H1 (cell line): ENCODE results near the gene ABHD10. TPM values are rescaled to one million over a fixed set of nuclear protein-coding genes. Genes with fewer than 3 reads are reported as not detected.
A peak's percentile ranks its signal among the peaks of the same experiment; 100 is the strongest.

Experiments
- CTCF ChIA-PET: fragments of 300-600 bp; sonication (Branson Sonifier 250); formaldehyde crosslinking; loops from one replicate; lab custom pipeline; 2021; ENCODE audit not compliant: partially characterized antibody; lab: Charles Lee
- POLR2A ChIA-PET: fragments of 300-600 bp; sonication (Branson Sonifier 250); formaldehyde crosslinking; loops from one replicate; lab custom pipeline; 2021; ENCODE audit warnings: inconsistent platforms; ENCODE audit not compliant: partially characterized antibody; lab: Charles Lee
- DNase-seq, 2 experiments: peaks; one replicate each; pipeline versions ENCODE4 v3.0.0 to v3.0.0-alpha.2; 2010 to 2022; ENCODE audit warnings: low spot score in 2 of 2, low read depth in 1 of 2, mixed read lengths in 1 of 2
- FAIRE-seq: peaks from 2 replicates; lab custom pipeline; 2011; peaks lifted over from hg19 to GRCh38; lab: Jason Lieb, UNC
- H2AFZ ChIP-seq: 2 replicates; pipeline ENCODE4 v1.8.1; 2012; ENCODE audit warnings: low read length, inconsistent platforms
- H2AK5ac ChIP-seq: 2 replicates; pipeline ENCODE4 v1.6.1; 2013; ENCODE audit warnings: low read depth, low read length
- H2BK120ac ChIP-seq: replicated peaks from 2 replicates; pipeline ENCODE3; 2013; ENCODE audit warnings: low read depth, low read length, inconsistent platforms
- H2BK12ac ChIP-seq: 2 replicates; pipeline ENCODE4 v1.6.1; 2013; ENCODE audit warnings: low read depth, low read length
- H2BK15ac ChIP-seq: 2 replicates; pipeline ENCODE4 v1.6.1; 2013; ENCODE audit warnings: low read length
- H2BK20ac ChIP-seq: 2 replicates; pipeline ENCODE4 v1.6.1; 2013; ENCODE audit warnings: low read length
- H2BK5ac ChIP-seq: 2 replicates; pipeline ENCODE4 v1.6.1; 2013; ENCODE audit warnings: low read depth, low read length
- H3K14ac ChIP-seq: 2 replicates; pipeline ENCODE4 v1.6.1; 2013; ENCODE audit warnings: inconsistent platforms; ENCODE audit not compliant: insufficient read length
- H3K18ac ChIP-seq: 2 replicates; pipeline ENCODE4 v1.6.1; 2013; ENCODE audit warnings: low read length; ENCODE audit errors: extremely low read depth
- H3K23ac ChIP-seq: 2 replicates; pipeline ENCODE4 v1.6.1; 2013; ENCODE audit warnings: inconsistent platforms; ENCODE audit not compliant: insufficient read length
- H3K23me2 ChIP-seq: 2 replicates; pipeline ENCODE4 v1.6.1; 2013; ENCODE audit warnings: low read depth, low read length
- H3K27ac ChIP-seq: 2 replicates; pipeline ENCODE4 v1.6.1; 2011; ENCODE audit warnings: low read depth, low read length, inconsistent platforms
- H3K27me3 ChIP-seq, 4 experiments: replicated peaks in 1 of 4; 1 replicate in 1 of 4; 2 replicates in 3 of 4; pipeline versions ENCODE4 v1.6.1 to v1.8.1; 2011 to 2013; ENCODE audit warnings: low read length in 3 of 4, mild to moderate bottlenecking in 3 of 4, inconsistent platforms in 2 of 4, mixed read lengths in 2 of 4, moderate library complexity in 1 of 4; ENCODE audit not compliant: control insufficient read depth in 3 of 4, insufficient read depth in 3 of 4; ENCODE audit errors: extremely low read depth in 1 of 4
- H3K36me3 ChIP-seq, 4 experiments: 2 replicates each; pipeline versions ENCODE4 v1.6.1 to v1.8.1; 2011 to 2013; ENCODE audit warnings: mild to moderate bottlenecking in 4 of 4, low read length in 3 of 4, moderate library complexity in 2 of 4, control low read depth in 1 of 4, inconsistent platforms in 1 of 4; ENCODE audit not compliant: insufficient read depth in 4 of 4, control insufficient read depth in 2 of 4
- H3K4ac ChIP-seq: replicated peaks from 2 replicates; pipeline ENCODE3; 2013; ENCODE audit warnings: low read length, low read depth, mixed read lengths, inconsistent platforms; ENCODE audit not compliant: insufficient read length
- H3K4me1 ChIP-seq, 4 experiments: replicated peaks in 1 of 4; 1 replicate in 1 of 4; 2 replicates in 3 of 4; pipeline versions ENCODE4 v1.6.1 to v1.8.1; 2011 to 2013; ENCODE audit warnings: low read length in 3 of 4, inconsistent platforms in 2 of 4, mixed read lengths in 1 of 4; ENCODE audit not compliant: insufficient read depth in 4 of 4, control insufficient read depth in 3 of 4
- H3K4me2 ChIP-seq, 2 experiments: 2 replicates each; pipeline versions ENCODE4 v1.6.1 to v1.8.1; 2011 to 2013; ENCODE audit warnings: low read depth in 2 of 2, low read length in 2 of 2, control low read depth in 1 of 2, inconsistent platforms in 1 of 2, mild to moderate bottlenecking in 1 of 2; ENCODE audit not compliant: insufficient read depth in 1 of 2
- H3K4me3 ChIP-seq, 4 experiments: fragments of 200-600, 300-600 bp in 1 of 4; sonication (generic), shearing (Covaris generic), sonication (Bioruptor Twin) in 1 of 4; 2 replicates each; pipeline versions ENCODE4 v1.5.1 to v1.8.1; 2011 to 2016; ENCODE audit warnings: low read length in 4 of 4, low read depth in 3 of 4, control low read depth in 2 of 4, inconsistent platforms in 2 of 4, mild to moderate bottlenecking in 2 of 4, mixed read lengths in 1 of 4, moderate library complexity in 1 of 4; ENCODE audit not compliant: insufficient read depth in 2 of 4; ENCODE audit errors: extremely low read depth in 1 of 4
- H3K56ac ChIP-seq: replicated peaks from 2 replicates; pipeline ENCODE3; 2013; ENCODE audit warnings: low read depth, mild to moderate bottlenecking, mixed read lengths, low read length, inconsistent platforms; ENCODE audit not compliant: insufficient read length
- H3K79me1 ChIP-seq: 2 replicates; pipeline ENCODE4 v1.6.1; 2013; ENCODE audit warnings: low read depth, low read length, control low read depth
- H3K79me2 ChIP-seq, 2 experiments: 2 replicates each; pipeline versions ENCODE4 v1.6.1 to v1.8.1; 2012 to 2013; ENCODE audit warnings: low read length in 2 of 2, mild to moderate bottlenecking in 2 of 2, inconsistent platforms in 1 of 2; ENCODE audit not compliant: insufficient read depth in 2 of 2, control insufficient read depth in 1 of 2
- H3K9ac ChIP-seq, 4 experiments: replicated peaks in 1 of 4; 1 replicate in 1 of 4; 2 replicates in 3 of 4; pipeline versions ENCODE4 v1.6.1 to v1.8.1; 2011 to 2013; ENCODE audit warnings: low read depth in 3 of 4, low read length in 3 of 4, control low read depth in 2 of 4, mild to moderate bottlenecking in 2 of 4, moderate library complexity in 2 of 4, inconsistent platforms in 1 of 4; ENCODE audit errors: extremely low read depth in 1 of 4
- H3K9me3 ChIP-seq, 2 experiments: 2 replicates each; pipeline versions ENCODE4 v1.6.1 to v1.8.1; 2012 to 2013; ENCODE audit warnings: mild to moderate bottlenecking in 2 of 2, moderate library complexity in 2 of 2, control low read depth in 1 of 2, inconsistent platforms in 1 of 2, low read depth in 1 of 2, low read length in 1 of 2, mixed read lengths in 1 of 2; ENCODE audit not compliant: insufficient read depth in 2 of 2
- H4K20me1 ChIP-seq, 2 experiments: replicated peaks in 1 of 2; 2 replicates each; pipeline versions ENCODE3 to v1.8.1; 2011 to 2013; ENCODE audit warnings: inconsistent platforms in 2 of 2, low read length in 2 of 2, mild to moderate bottlenecking in 1 of 2; ENCODE audit not compliant: insufficient read depth in 2 of 2, control insufficient read depth in 1 of 2
- H4K5ac ChIP-seq: 2 replicates; pipeline ENCODE4 v1.6.1; 2013; ENCODE audit warnings: low read length, low read depth, mixed read lengths, inconsistent platforms; ENCODE audit not compliant: insufficient read length
- H4K8ac ChIP-seq: 2 replicates; pipeline ENCODE4 v1.8.0; 2013; ENCODE audit warnings: mild to moderate bottlenecking, moderate library complexity, low read length, inconsistent platforms; ENCODE audit not compliant: insufficient read depth; ENCODE audit errors: extremely low read depth
- H4K91ac ChIP-seq: replicated peaks from 2 replicates; pipeline ENCODE3; 2013; ENCODE audit warnings: low read length, mixed read lengths, inconsistent platforms; ENCODE audit not compliant: insufficient read length
- BRCA1 ChIP-seq: IDR thresholded peaks from 2 replicates; pipeline ENCODE4 v1.6.1; 2012; ENCODE audit warnings: low read depth, low read length, improper control_type of control experiment
- CREB1 ChIP-seq: IDR thresholded peaks from 2 replicates; pipeline ENCODE4 v1.6.1; 2012; ENCODE audit warnings: inconsistent platforms
- E2F6 ChIP-seq: IDR thresholded peaks from 2 replicates; pipeline ENCODE4 v1.6.1; 2012; ENCODE audit warnings: inconsistent platforms
- EGR1 ChIP-seq: IDR thresholded peaks from 2 replicates; pipeline ENCODE4 v1.6.1; 2011; ENCODE audit warnings: low read depth, low read length, borderline replicate concordance
- GTF2F1 ChIP-seq: IDR thresholded peaks from 2 replicates; pipeline ENCODE4 v1.6.1; 2012; ENCODE audit warnings: low read depth, low read length, improper control_type of control experiment, borderline replicate concordance
- MAFK ChIP-seq: IDR thresholded peaks from 2 replicates; pipeline ENCODE4 v1.6.1; 2012; ENCODE audit warnings: low read depth, mild to moderate bottlenecking, improper control_type of control experiment, low read length
- NRF1 ChIP-seq: IDR thresholded peaks from 2 replicates; pipeline ENCODE4 v1.6.1; 2011; ENCODE audit warnings: mild to moderate bottlenecking, low read depth, low read length, improper control_type of control experiment
- PHF8 ChIP-seq: fragments of 200-600 bp; sonication (generic); conservative IDR thresholded peaks from 2 replicates; pipeline ENCODE4 v1.7.1; 2012; ENCODE audit warnings: low read depth, mild to moderate bottlenecking, inconsistent platforms, low read length, moderate library complexity
- POU5F1 ChIP-seq: IDR thresholded peaks from 2 replicates; pipeline ENCODE4 v1.6.1; 2011; ENCODE audit warnings: low read depth, mild to moderate bottlenecking, low read length, moderate library complexity
- SIN3A ChIP-seq, 2 experiments: IDR thresholded peaks in 1 of 2; conservative IDR thresholded peaks in 1 of 2; 2 replicates each; pipeline ENCODE4 v1.6.1; 2011 to 2012; ENCODE audit warnings: low read length in 2 of 2, improper control_type of control experiment in 1 of 2, low read depth in 1 of 2, mild to moderate bottlenecking in 1 of 2
- SP4 ChIP-seq: IDR thresholded peaks from 2 replicates; pipeline ENCODE4 v1.6.1; 2012; ENCODE audit warnings: low read length, inconsistent platforms
- TAF1 ChIP-seq: IDR thresholded peaks from 2 replicates; pipeline ENCODE4 v1.6.1; 2011; ENCODE audit warnings: mild to moderate bottlenecking, low read depth, low read length
- TBP ChIP-seq: IDR thresholded peaks from 2 replicates; pipeline ENCODE4 v1.6.1; 2011; ENCODE audit warnings: low read depth, low read length, improper control_type of control experiment
- TEAD4 ChIP-seq: IDR thresholded peaks from 2 replicates; pipeline ENCODE4 v1.6.1; 2012; ENCODE audit warnings: low read depth, low read length, inconsistent platforms, mixed read lengths
- WGBS, 2 experiments: shearing (Covaris generic) in 1 of 2; methylation state at CpG; one replicate each; pipeline versions ENCODE4 v1.1.6 to v1.1.7; 2013 to 2015; ENCODE audit warnings: low lambda C conversion rate in 2 of 2, mixed read lengths in 2 of 2, inconsistent platforms in 1 of 2, low coverage in 1 of 2, missing lambda C conversion rate in 1 of 2; ENCODE audit not compliant: insufficient replicate concordance in 2 of 2, insufficient coverage in 1 of 2, insufficient read length in 1 of 2; ENCODE audit errors: extremely low coverage in 1 of 2, missing lambda C conversion rate in 1 of 2; 5-methylcytosine and 5-hydroxymethylcytosine counted together
- polyA plus RNA-seq, 7 experiments: library from polyadenylated mRNA; depleted of rRNA in 3 of 7; stranded (reverse) in 5 of 7; unstranded in 2 of 7; fragments of >200 nt in 5 of 7; fragments of 200-250 nt in 2 of 7; gene quantifications; 1 replicate in 5 of 7; 2 replicates in 1 of 7; 4 replicates in 1 of 7; pipeline versions ENCODE4 v1.2.1 to v1.2.3, GENCODE V29; 2011 to 2013; ENCODE audit warnings: missing spikeins in 2 of 7, mixed read lengths in 2 of 7
- total RNA-seq: library from RNA; stranded (reverse); fragmentation: NEBNext Ultra II Directional; extraction: Animal tissue kit (Norgen Biotek cat#: 25700); gene quantifications from 2 replicates; pipeline ENCODE4 v1.2.1, GENCODE V29; 2021

ABHD10 gene
- total and polyA plus RNA-seq, 2 of the 8 experiments (the other 6 are each of a cell fraction or from before 2014, with no cell fraction given) = 10.9 to 24.6 TPM

DNA sequence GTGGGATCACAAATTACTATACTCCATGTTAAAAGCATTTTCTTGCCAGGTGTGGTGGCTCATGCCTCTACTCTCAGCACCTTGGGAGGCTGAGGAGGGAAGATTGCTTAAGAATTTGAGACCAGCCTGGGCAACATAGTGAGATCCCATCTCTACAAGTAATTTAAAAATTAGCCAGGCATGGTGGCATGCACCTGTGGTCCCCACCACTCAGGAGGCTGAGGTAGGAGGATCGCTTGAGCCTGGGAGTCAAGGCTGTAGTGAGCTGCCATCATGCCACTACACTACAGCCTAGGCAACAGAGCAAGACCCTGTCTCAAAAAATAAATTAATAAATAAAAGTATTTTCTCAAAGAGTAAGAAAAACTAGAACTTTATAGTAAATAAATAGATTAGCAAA lies 22.9 kb upstream of the ABHD10 start:
- Histone ChIP-seq H2BK20ac (0 out of 2 replicates have a peak overlapping the region, but pooled peaks have one; percentile 62), H3K27me3 (peaks cover 0 to 11% (median 10%) of the 10 kb centered on the region in 4 experiments; a peak in 5 of 7 replicates), H4K5ac (no peak overlapping the region), H3K4me1 (peaks cover 0 to 15% (median 11%) of the 10 kb centered on the region in 4 experiments; a peak in 4 of 7 replicates), H3K4ac (no peak overlapping the region), H2AK5ac (no peak overlapping the region), H2BK120ac (no peak overlapping the region), H2AFZ (no peak overlapping the region), H3K79me1 (no peaks in the 10 kb centered on the region), H3K4me3 (no peak overlapping the region), H2BK15ac (no peak overlapping the region), H3K9ac (no peak overlapping the region), H3K14ac (no peak overlapping the region), H4K8ac (no peak overlapping the region), H2BK5ac (no peak overlapping the region), H3K56ac (no peak overlapping the region), H4K91ac (no peak overlapping the region), H3K27ac (no peak overlapping the region), H3K23ac (no peak overlapping the region), H3K23me2 (no peaks in the 10 kb centered on the region), H3K18ac (no peak overlapping the region), H3K9me3 (no peaks in the 10 kb centered on the region), H2BK12ac (no peak overlapping the region)
- FAIRE-seq (no peak), DNase-seq (no peak)
- ChIA-PET POLR2A (no interaction called here), CTCF (interaction anchor here (0.7 to 7.0 kb wide), 6 partner anchors 11 to 286 kb away, joined by 3 to 45 read pairs (median 3); no protein-coding TSS in a partner anchor)
- 100% methylated on average over 1 of the region's 1 CpG; no CpG with 5 or more reads in 1 of the 2 experiments for WGBS, 2 experiments
- no peak for TF ChIP-seq SP4
- no peak for TF ChIP-seq CREB1
- no peak for TF ChIP-seq E2F6
- TF ChIP-seq TEAD4 = no peak
- no peak for TF ChIP-seq GTF2F1
- no peak for TF ChIP-seq TBP
- TF ChIP-seq NRF1 = no peak
- no peak for TF ChIP-seq POU5F1
- no peak for TF ChIP-seq TAF1
- no peak for TF ChIP-seq BRCA1
- no peak for TF ChIP-seq EGR1
- no peak for TF ChIP-seq PHF8
- no peak for TF ChIP-seq MAFK
- no peak for TF ChIP-seq SIN3A (conservative IDR thresholded peaks at IDR 0.05 in 1 of 2, IDR thresholded peaks at IDR 0.05 in 1 of 2; ENCODE audit: low read depth in 1 of 2, low read length in 2 of 2)
- TF ChIP-seq, all 59 proteins: peak for 0
- Histone ChIP-seq H3K36me3 (no peaks in the 10 kb centered on the region), H4K20me1 (no peaks in the 10 kb centered on the region), H3K79me2 (no peaks in the 10 kb centered on the region), H3K4me2 (no peak overlapping the region)
